T-helper 2 cell (primary cell): Measurements from ENCODE around the gene ASMTL.
A peak's percentile ranks its signal among the peaks of the same experiment; 100 is the strongest.
"Not testable (repeated sequence)": the region's sequence is repeated elsewhere in the genome, so short reads cannot be mapped to it uniquely, and the experiment has no call there.

ENCODE experiments used
- DNase-seq, 5 experiments: peaks; one replicate each; pipeline versions ENCODE4 v3.0.0 to v3.0.0-alpha.2; 2012 to 2022

The ASMTL gene

GRCh38 chrX:1433646-1434357 lies 18.9 kb downstream of the ASMTL start:
- no peak for DNase-seq

GRCh38 chrX:1430451-1430850 lies 22.3 kb downstream of the ASMTL start:
- DNase-seq, result peak in 1 of 5 experiments; percentile 44

GRCh38 chrX:1427756-1428155 lies 25.0 kb downstream of the ASMTL start:
- DNase-seq, result no peak

- not testable (repeated sequence) for DNase-seq
Measured at GRCh38 chrX:1426321-1426720, 26.4 kb downstream of the ASMTL start.

GRCh38 chrX:1425381-1425780 lies 27.3 kb downstream of the ASMTL start:
- no peak for DNase-seq

- DNase-seq, result no peak
Measured at GRCh38 chrX:1424147-1424851, 28.4 kb downstream of the ASMTL start.

GRCh38 chrX:1423215-1423614 lies 29.5 kb downstream of the ASMTL start:
- no peak for DNase-seq

- no peak for DNase-seq
Measured at GRCh38 chrX:1422135-1422465, 30.6 kb downstream of the ASMTL start.

GRCh38 chrX:1421433-1422134 lies 31.1 kb downstream of the ASMTL start:
- no peak for DNase-seq

GRCh38 chrX:1420371-1420770 lies 32.3 kb downstream of the ASMTL start:
- no peak for DNase-seq

GRCh38 chrX:1419545-1420355 lies 33.0 kb downstream of the ASMTL start:
- DNase-seq, result no peak

GRCh38 chrX:1418901-1419544 lies 33.7 kb downstream of the ASMTL start:
- no peak for DNase-seq

GRCh38 chrX:1417921-1418771 lies 34.6 kb downstream of the ASMTL start:
- no peak for DNase-seq

- DNase-seq, result no peak
Measured at GRCh38 chrX:1416965-1417760, 35.5 kb downstream of the ASMTL start.

GRCh38 chrX:1416327-1416784 lies 36.4 kb downstream of the ASMTL start:
- no peak for DNase-seq

GRCh38 chrX:1412551-1413161 lies 40.1 kb downstream of the ASMTL start:
- no peak for DNase-seq

GRCh38 chrX:1411326-1411725 lies 41.4 kb downstream of the ASMTL start:
- DNase-seq, result no peak

- DNase-seq, result no peak
Measured at GRCh38 chrX:1407035-1407434, 45.7 kb downstream of the ASMTL start.

- not testable (repeated sequence) for DNase-seq
Measured at GRCh38 chrX:1405769-1406168, 46.9 kb downstream of the ASMTL start.

GRCh38 chrX:1403867-1404266 lies 48.8 kb downstream of the ASMTL start:
- not testable (repeated sequence) for DNase-seq
